Hepatocyte (in vitro differentiated cells): ENCODE results near the gene ZNF326. TPM values are rescaled to one million over a fixed set of nuclear protein-coding genes. Genes with fewer than 3 reads are reported as not detected.

ENCODE experiments used
- DNase-seq: peaks from one replicate; pipeline ENCODE4 v3.0.0-alpha.2; 2016; ENCODE audit warnings: low spot score
- H2AFZ ChIP-seq: fragments of 200-600 bp; sonication (generic); 2 replicates; pipeline ENCODE4 v1.6.0; 2016; ENCODE audit warnings: antibody characterized with exemption, mild to moderate bottlenecking
- H3K27ac ChIP-seq: fragments of 200-600 bp; sonication (generic); 2 replicates; pipeline ENCODE4 v1.5.1; 2016; ENCODE audit warnings: mild to moderate bottlenecking
- H3K27me3 ChIP-seq: fragments of 200-600 bp; sonication (generic); 2 replicates; pipeline ENCODE4 v1.6.1; 2016
- H3K36me3 ChIP-seq: fragments of 200-600 bp; sonication (generic); replicated peaks from 2 replicates; pipeline ENCODE4 v1.5.1; 2016; ENCODE audit warnings: low read depth; ENCODE audit not compliant: insufficient read depth
- H3K4me1 ChIP-seq: fragments of 200-600 bp; sonication (generic); 2 replicates; pipeline ENCODE4 v1.5.1; 2016; ENCODE audit warnings: mild to moderate bottlenecking, moderate library complexity; ENCODE audit not compliant: insufficient read depth
- H3K4me2 ChIP-seq: fragments of 200-600 bp; sonication (generic); 2 replicates; pipeline ENCODE4 v1.6.0; 2016
- H3K4me3 ChIP-seq: fragments of 200-600 bp; sonication (generic); 2 replicates; pipeline ENCODE4 v1.5.1; 2016; ENCODE audit warnings: mild to moderate bottlenecking
- H3K79me2 ChIP-seq: fragments of 200-600 bp; sonication (generic); 2 replicates; pipeline ENCODE4 v1.6.0; 2017; ENCODE audit warnings: mild to moderate bottlenecking
- H3K9me2 ChIP-seq: fragments of 200-600 bp; sonication (generic); replicated peaks from 2 replicates; pipeline ENCODE4 v1.6.0; 2017; ENCODE audit warnings: mild to moderate bottlenecking; ENCODE audit not compliant: insufficient read depth
- H3K9me3 ChIP-seq: fragments of 200-600 bp; sonication (generic); 2 replicates; pipeline ENCODE4 v1.5.1; 2016; ENCODE audit warnings: low read depth, mild to moderate bottlenecking
- H4K20me1 ChIP-seq: fragments of 200-600 bp; sonication (generic); 2 replicates; pipeline ENCODE4 v1.6.0; 2016; ENCODE audit warnings: mild to moderate bottlenecking; ENCODE audit not compliant: insufficient read depth, poor library complexity, severe bottlenecking
- CTCF ChIP-seq: fragments of 200-600 bp; sonication (generic); IDR thresholded peaks from 2 replicates; pipeline ENCODE4 v1.5.1; 2016; ENCODE audit warnings: antibody characterized with exemption, mild to moderate bottlenecking; ENCODE audit not compliant: poor library complexity
- EZH2 ChIP-seq: fragments of 200-600 bp; sonication (generic); IDR thresholded peaks from 2 replicates; pipeline ENCODE4 v1.6.1; 2016; ENCODE audit warnings: antibody characterized with exemption, mild to moderate bottlenecking, borderline replicate concordance
- EZH2phosphoT487 ChIP-seq: fragments of 200-600 bp; sonication (generic); IDR thresholded peaks from one replicate; pipeline ENCODE4 v1.6.1; 2018; ENCODE audit warnings: antibody characterized with exemption, mild to moderate bottlenecking, low read depth, moderate library complexity; ENCODE audit not compliant: unreplicated experiment, severe bottlenecking
- WGBS: methylation state at CpG from one replicate; pipeline ENCODE4 v1.1.6; 2016; ENCODE audit warnings: low lambda C conversion rate; ENCODE audit errors: missing lambda C conversion rate; 5-methylcytosine and 5-hydroxymethylcytosine counted together
- polyA plus RNA-seq: library from polyadenylated mRNA; unstranded; fragments of >200 nt; fragmentation: Nextera tagmentation; extraction: Ambion mirVana; gene quantifications from 2 replicates; pipeline ENCODE4 v1.2.1, GENCODE V29; 2016
- total RNA-seq: library from RNA; depleted of rRNA; stranded (reverse); fragments of >200 nt; gene quantifications from 2 replicates; pipeline ENCODE4 v1.2.3, GENCODE V29; 2014

ZNF326 gene
- total and polyA plus RNA-seq, 2 experiments from 2014 or later = 16.1 to 25.7 TPM

DNA sequence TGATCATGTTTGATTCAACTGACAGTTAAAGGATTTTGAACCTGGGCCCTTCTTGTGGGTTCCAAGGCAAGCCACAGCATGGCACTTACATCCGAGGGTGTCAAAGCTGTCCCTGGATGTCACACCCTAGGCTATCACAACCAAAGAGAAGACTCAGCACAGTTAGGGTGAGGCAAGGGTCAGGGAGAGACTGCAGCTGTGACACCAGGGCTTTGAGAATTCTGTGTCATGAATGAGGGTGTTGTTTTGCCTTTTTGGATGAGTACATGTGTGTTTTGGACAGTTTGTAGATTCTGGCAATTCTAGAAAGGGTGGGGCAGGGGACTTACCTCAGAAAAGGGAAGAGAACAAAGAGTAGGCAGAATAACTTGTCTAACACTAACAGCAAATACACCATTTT, 37.8 kb upstream of the ZNF326 start:
- H2AFZ ChIP-seq = no peak overlapping the region

GRCh38 chr1:89958851-89959654, 35.9 kb upstream of the ZNF326 start:
- 97% methylated on average over 7 of the region's 7 CpGs for WGBS
- Histone ChIP-seq H4K20me1 (no peaks in the 10 kb centered on the region), H3K27me3 (no peaks in the 10 kb centered on the region), H3K4me3 (no peak overlapping the region), H3K27ac (no peak overlapping the region), H2AFZ (no peak overlapping the region), H3K79me2 (no peaks in the 10 kb centered on the region), H3K4me2 (no peak overlapping the region), H3K36me3 (no peaks in the 10 kb centered on the region), H3K4me1 (peaks cover 4% of the 10 kb centered on the region), H3K9me2 (no peaks in the 10 kb centered on the region), H3K9me3 (no peaks in the 10 kb centered on the region)
- TF ChIP-seq CTCF (no peak), EZH2 (no peak), EZH2phosphoT487 (no peak)
- DNase-seq = no peak

More for the DNA sequence above, 37.8 kb upstream of the ZNF326 start:
- TF ChIP-seq EZH2phosphoT487 = no peak
- TF ChIP-seq EZH2 = no peak
- no peak for TF ChIP-seq CTCF
- H3K4me2 ChIP-seq = peak overlapping the region; percentile 4
- H3K4me3 ChIP-seq = no peak overlapping the region
- no peak for DNase-seq
- no peaks in the 10 kb centered on the region for H3K9me3 ChIP-seq
- no peaks in the 10 kb centered on the region for H3K79me2 ChIP-seq
- H3K36me3 ChIP-seq = no peaks in the 10 kb centered on the region
- H3K27me3 ChIP-seq = no peaks in the 10 kb centered on the region
- no peaks in the 10 kb centered on the region for H4K20me1 ChIP-seq
- H3K4me1 ChIP-seq = peaks cover 6% of the 10 kb centered on the region
- no peak overlapping the region for H3K27ac ChIP-seq
- 65% methylated on average over 1 of the region's 1 CpG for WGBS
- no peaks in the 10 kb centered on the region for H3K9me2 ChIP-seq

DNA sequence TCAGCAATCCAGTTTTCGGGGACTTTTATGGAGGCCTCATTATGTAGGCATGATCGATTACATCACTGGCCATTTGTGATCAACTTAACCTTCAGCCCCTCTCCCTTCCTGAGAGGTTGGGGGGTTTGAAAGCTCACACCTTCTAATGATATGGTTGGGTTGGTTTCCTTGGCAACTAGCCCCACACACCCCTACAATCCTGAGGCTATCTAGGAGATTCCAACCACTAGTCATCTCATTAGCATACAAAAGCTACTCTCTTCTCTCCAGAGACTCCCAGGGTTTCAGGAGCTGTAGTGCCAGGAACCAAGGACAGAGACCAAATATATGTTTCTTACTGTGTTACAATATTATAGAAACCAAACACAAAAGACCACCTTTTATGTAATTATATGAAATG, 35.2 kb upstream of the ZNF326 start:
- no peak for TF ChIP-seq EZH2phosphoT487
- no peak for TF ChIP-seq CTCF
- no peak for TF ChIP-seq EZH2
- WGBS = 98% methylated on average over 2 of the region's 2 CpGs

More for the DNA sequence above, 35.2 kb upstream of the ZNF326 start:
- no peaks in the 10 kb centered on the region for H3K27me3 ChIP-seq
- no peak overlapping the region for H3K27ac ChIP-seq
- H3K9me2 ChIP-seq = no peaks in the 10 kb centered on the region
- H3K4me2 ChIP-seq = no peak overlapping the region
- no peaks in the 10 kb centered on the region for H3K9me3 ChIP-seq
- H2AFZ ChIP-seq = no peak overlapping the region
- no peak overlapping the region for H3K4me3 ChIP-seq
- no peaks in the 10 kb centered on the region for H3K79me2 ChIP-seq
- no peak for DNase-seq
- peaks cover 4% of the 10 kb centered on the region for H3K4me1 ChIP-seq
- H3K36me3 ChIP-seq = no peaks in the 10 kb centered on the region
- no peaks in the 10 kb centered on the region for H4K20me1 ChIP-seq
